T follicular helper cell (primary cell): Measurements from ENCODE around the gene ETV1.

ENCODE experiments used
- DNase-seq: peaks from one replicate; pipeline ENCODE4 v3.0.0-alpha.2; 2020; ENCODE audit warnings: low read depth

The ETV1 gene

DNA sequence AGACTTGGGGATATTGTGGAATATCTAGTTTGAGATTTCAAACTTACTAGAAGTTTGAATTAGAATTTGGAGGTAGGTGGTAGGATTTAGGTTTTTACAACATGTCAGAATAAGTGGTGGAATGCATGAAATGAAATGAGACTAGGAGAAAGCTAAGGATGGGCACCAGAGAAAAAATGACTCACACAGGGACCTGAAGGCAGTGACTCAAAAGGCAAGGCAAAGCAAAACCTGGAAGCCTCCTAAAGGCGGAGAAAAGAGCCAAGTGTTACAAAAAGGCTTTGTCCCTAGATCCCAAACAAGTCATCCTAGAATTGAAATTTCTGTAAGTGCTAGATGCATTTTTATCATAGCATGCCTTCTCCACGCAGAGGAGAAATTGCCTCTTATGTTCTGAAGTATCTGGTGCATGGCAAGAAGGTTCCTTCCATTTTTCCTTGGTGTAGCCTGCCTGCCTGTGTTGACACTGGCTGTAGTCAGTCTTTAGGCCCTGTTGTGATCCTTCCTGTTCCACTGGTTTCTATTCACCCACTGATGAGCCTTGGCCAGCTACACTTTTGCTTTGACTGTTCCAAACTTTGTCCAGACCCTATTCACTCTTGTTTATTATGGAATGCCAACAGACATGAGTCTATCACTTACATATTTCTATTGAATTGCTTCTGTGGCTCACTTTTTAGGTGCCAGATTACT, 109.3 kb downstream of the ETV1 start:
- DNase-seq: no peak

DNA sequence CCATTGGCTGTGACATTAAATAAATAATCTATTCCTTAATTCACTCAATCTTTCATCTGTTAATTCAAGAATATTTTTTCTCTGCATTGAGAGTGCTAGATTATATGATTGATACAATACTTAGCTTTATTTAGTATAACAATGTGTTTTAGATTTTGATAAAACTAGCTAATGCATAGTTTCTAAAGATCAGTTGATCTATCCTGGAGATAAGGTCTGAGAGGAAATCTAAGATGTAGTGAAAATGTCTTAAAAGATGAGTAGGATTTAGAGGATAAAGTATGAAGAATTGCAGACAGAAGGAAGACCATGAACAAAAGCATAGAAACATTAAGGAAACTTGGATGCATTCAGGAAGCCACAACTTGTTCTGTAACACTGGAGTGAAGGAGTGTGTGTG, 110.3 kb downstream of the ETV1 start:
- no peak for DNase-seq

DNA sequence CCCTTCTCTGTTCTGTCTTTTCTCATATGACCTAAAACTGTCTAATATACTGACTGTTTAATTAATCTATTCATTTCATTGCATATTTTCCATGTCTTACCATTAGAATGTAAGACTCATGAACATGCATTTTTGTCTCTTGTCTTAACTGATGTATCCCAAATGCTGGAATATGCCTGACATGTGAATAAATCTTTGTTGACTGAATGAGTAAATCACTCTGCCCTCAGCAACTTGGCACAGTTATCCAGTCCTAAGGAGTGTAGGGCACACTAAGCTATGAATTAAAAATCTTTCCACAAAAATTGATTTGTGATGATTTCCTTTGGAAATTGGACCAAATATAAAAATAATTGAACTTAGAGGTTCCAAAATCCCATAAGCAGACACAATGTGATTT, 111.3 kb downstream of the ETV1 start:
- DNase-seq: no peak

DNA sequence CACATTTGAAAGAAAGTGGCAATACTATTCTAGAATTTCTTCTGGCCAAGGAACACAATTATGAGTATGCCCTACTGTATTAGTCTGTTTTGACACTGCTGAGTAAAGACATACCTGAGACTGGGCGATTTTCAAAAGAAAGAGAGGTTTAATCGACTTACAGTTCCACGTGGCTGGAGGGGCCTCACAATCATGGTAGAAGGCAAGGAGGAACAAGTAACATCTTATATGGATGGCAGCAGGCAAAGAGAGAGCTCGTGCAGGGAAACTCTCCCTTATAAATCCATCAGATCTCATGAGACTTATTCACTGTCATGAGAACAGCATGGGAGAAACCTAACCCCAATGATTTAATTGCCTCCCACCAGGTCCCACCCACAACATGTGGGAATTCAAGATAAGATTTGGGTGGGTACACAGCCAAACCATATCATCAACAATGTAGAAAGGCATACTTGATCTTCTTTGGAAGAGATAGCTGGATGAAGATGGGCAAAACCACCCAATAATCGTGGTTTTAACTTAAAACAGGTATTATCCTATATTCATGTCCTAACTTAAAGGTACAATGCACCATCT, 113.9 kb downstream of the ETV1 start:
- DNase-seq: no peak

DNA sequence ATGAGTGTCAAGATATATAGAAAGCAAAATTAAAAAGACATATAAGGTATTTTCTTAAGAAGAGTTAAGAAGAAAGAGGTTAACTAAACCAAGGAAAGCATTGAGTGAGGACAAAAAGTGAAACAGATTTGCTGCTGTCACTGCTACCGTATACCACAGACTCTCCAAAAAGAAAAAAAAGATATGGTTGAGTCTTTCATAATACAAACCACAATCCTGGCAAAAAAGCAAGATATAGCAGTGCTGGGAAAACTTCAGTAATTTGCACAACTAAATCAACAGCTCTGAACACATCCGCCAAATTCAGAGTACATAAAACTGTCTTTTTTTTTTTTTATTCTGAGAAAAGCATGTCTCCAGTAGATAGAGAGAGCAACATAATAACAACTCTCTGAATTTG, 114.7 kb downstream of the ETV1 start:
- DNase-seq: no peak

DNA sequence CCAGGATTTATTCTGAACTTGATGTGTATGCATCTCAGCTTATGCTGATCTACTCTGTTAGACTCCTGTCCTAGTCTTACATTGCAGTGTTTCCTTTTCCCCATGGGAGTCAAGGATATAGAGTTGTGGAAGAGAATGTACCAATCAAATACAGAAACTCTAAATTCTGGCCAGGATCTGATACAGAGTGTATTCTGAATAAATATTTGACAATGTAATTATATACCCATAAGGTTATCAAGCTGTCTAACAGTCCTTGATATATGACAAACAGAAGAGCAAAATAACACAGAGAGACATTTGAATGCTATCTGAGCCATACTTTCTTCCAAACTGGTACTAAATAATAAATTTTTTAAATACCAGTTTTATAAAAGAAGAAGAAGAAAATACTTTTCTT, 116.8 kb downstream of the ETV1 start:
- DNase-seq: no peak

DNA sequence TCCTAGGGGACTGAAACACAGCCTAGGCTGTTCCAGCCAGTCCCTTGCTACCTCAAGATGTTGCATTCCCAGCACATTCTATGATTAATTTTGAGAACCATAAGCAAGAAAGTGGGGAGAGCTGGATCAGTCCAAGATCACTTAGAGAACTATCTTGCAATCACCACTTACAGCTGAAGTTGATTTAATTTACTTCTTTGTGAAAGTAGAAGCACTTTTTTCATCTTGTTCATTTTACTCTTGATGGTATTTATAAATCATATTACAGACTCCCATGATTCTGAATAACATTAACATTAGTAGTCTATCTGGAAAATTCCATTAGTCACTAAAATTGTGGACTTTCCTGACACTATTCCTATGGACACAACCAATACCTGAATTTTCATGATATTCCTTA, 118.5 kb downstream of the ETV1 start:
- no peak for DNase-seq

DNA sequence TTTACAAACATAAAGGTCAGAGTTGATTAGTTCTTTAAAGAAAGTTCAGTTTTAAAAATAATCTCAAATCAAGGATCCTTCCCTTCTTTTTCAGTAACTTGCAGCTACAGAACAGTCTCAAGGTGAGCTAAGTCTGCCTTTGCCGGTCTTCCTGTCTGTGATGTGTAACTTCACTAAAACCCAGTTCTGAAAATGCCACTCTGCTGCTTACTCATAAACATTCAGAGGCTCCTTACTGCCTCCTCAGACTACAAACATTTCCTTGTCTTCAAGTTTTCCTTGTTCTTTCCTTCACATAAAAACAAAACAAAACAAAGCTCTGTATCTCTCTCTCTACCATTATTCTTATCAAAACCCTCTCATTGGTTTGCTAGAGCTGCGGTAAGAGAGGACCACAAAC, 128.7 kb downstream of the ETV1 start:
- DNase-seq: no peak

DNA sequence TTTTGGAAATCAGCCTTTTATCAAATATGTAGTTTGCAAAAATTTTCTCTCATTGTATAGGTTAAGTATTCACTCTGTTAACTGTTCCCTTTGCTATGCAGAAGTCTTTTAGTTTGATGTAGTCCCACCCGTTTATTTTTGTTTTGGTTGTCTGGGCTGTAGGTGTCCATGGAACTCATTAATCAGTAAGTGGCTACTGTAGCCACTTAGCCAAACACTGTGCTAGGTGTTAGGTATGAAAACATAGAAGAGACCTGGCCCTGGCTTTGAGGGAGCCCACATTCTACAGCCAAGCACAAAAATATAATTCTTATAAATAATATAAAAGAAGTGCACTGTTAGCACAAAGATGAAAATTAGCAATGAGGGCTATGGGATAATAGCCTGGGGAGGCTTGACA, 133.5 kb downstream of the ETV1 start:
- no peak for DNase-seq

DNA sequence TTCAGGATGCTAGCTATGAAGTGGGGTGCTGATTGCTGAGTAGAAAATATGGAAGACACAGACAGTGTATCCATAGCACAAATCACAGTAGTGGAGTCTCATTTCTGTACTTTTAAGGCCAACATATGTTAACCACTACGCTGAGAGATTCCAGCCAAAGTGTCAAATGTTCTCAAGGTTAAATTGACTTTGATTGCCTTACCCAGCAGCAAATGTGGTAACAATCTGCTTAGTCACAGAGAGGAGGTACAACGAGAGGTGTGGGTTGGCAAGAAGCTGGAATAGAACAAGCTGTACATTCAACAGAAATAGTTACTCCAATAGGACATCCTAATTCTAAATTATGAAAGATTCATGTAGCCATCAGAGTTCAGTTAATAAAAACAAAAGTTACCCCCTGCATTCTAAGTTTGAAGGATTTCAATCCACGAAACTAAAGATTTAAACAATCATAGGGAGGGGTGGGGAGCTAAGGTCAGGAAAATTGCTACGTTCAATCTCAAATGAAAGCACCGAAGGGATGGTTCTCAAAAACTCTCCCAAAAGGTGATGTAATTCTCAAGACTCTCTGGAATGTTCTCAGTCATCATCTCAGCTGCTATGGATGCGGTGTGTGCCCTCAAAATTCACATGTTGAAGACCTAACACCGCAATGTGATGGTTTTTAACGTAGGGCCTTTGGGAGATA, 137.0 kb downstream of the ETV1 start:
- no peak for DNase-seq

DNA sequence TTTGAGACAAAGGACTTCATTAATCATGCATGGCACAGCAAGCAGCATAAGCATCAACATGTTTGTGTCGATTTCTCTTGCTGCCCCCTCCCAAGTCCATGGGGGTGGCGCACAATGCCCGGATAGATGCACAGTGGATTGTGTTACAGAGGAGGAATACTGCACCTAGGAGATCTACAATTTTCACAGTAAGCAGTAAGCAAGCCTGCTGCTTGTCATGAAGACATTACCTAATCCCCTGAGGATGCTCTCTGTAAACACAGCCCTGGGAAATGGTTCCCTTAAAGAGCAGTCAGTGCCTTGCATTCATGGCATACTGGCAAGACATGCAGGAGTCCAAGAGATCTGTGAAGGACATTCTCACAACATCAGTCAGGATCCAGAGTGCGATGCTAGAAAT, 137.7 kb downstream of the ETV1 start:
- DNase-seq: no peak

DNA sequence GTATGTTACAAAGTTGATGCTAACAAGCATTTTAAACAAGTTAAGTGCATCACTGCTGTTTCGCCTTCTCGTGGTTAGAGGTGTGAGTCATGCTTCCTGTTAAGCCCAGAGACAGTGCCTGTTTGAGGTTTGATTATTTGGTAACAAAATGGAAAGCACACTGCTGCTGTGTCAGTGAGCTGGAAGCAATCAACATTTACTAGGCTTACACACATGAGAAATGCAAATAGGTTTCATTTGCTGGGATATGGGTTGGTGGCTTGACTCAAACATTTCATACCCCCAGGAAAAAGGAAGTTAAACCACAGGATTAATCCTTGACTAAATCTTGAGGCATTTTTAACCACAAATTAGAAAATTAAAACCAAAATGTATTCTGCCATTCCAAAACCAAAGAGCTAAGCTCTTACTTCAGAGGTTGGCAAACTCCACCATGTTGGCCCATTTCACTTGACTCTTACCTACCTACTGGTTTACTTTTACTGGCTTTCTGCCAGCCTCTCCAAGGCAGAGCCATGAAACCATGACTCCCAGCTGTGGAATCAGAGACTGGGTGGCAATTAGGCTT, 139.2 kb downstream of the ETV1 start:
- DNase-seq: peak; percentile 18

DNA sequence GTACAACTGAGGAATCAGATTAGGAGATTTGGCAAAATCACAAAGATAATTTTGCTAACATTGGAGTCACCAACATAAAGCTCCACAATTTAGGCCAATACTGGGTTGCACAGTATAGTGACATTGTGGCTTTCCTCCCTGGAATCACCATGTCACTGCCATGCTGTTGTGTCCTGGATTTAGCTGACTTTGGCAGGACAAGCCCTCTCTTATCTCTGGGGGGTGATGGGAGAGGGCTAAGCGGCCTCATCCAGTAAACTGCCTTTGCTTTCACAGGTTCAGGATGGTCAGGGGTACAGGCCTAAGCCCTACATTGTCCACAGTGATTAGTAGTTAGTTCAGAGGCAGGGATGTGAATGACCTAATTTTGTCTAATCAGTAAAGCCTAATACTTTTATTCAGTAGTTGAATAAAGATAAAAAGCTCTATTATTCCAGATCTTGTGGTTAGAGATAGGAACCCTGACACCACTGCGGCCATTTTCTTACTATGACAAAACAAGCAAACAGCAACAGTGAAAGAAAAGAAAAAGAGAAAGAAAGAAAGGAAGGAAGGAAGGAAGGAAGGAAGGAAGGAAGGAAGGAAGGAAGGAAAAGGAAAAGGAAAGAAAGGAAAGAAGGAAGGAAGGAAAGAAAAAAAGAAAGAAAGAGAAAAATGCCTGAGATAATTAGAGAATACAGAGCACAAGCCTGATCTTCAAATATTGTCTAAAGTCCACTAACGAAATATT, 140.1 kb downstream of the ETV1 start:
- DNase-seq: no peak

DNA sequence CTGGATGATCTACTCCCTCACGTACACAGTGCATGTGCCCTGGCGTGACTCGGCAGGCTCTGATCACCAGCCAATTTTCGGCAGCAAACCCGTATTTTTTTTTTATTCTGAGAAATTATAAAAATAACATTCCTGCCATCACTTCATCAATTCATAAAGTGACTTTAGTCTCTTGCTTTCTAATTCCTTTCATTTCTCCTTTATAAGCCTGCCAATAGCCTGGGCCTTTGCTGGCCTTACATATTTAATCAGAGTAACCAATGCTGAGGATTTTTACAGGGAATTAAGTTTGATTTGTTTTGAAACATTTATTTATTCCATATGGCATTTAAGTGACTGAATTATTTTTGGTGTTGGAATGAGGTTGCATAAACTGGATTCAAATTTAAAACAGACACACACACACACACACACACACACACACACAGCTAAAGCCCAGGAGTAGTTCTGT, 140.8 kb downstream of the ETV1 start:
- DNase-seq: no peak

DNA sequence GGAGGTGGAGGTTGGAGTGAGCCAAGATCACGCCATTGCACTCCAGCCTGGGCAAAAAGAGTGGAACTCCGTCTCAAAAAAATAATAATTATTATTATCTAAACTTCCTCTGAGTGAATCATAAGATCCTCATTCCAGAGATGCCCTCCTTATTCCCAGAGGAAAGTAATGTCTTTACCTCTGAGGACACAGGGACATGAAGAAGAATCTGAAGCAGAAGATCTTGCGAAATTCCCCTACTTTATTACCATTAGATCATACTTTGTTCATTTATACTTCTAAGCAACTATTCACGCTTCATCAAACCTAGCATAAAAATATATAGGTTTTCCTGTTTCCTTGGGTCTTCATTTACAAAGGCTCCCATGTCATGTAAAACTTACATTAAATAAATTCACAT, 143.1 kb downstream of the ETV1 start:
- no peak for DNase-seq

DNA sequence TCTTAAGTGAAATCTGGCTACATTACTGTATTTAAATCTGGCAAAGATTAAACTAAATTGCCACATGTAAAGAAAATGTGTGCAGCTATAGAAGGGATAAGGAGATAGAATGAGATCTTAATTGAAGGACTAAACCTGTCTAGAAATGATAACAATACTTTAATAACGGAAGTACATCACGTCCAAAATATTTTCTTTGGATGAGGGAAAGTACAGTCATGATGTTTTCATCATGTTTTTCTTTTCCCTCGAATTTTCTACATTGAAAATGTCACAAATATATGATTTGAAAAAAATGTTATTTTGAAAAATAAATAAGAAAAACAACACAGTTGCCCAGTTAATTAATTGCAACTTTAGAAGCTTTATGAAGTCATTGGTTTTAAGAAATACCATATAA, 143.9 kb downstream of the ETV1 start:
- DNase-seq: no peak

DNA sequence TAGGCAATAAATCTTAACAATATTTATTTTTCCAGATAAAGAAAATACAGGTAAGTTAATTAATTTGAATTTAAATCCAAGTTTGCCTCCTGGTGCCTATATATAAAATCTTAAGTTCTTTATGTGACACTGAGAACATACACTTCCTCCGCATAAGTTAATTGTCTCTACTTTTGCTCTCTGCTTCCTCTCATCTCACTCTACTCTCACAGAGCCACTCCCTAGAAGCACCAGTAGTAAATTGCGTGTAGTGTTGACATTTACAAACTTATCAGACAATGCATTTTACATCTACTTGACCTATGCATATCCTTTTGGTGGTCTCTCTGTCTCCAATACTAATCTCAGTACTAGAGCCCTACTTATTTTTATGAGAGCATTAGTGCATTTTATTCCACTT, 144.5 kb downstream of the ETV1 start:
- DNase-seq: no peak

DNA sequence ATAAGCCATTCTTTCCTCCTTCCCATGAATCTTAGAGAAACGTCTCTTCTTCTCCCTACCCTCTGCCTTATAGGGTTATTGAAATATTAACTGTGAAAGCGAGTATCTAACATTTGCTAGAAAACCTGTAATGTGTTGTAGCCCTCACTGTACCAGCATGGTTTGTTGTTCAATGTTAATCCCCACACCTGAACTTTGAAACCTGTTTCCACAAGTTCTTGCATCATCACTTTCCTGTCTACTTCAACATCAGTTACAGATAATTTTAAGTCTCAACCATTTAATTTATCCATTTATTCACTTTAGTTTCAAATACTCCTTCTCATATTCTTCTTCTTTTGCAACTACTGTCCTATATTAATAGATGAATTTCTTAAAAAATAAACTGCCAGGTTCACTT, 148.2 kb downstream of the ETV1 start:
- no peak for DNase-seq
